Gastrocnemius medialis (tissue), 4 donors: ENCODE data around the gene ADARB1. TPM values are rescaled to one million over a fixed set of nuclear protein-coding genes. Genes with fewer than 3 reads are reported as not detected.

ENCODE experiments used
- ATAC-seq, 2 donors: fragments of 150-250 bp; one replicate each; pipeline ENCODE4 v1.9.1; 2016
- DNase-seq, 2 donors: peaks; one replicate each; pipeline ENCODE4 v3.0.0-alpha.2; 2019
- H3K27ac ChIP-seq, 4 donors: fragments of 200-600 bp; sonication (generic); 1 replicate in 1 of 4; 2 replicates in 3 of 4; pipeline ENCODE4 v1.5.1; 2016 to 2018; ENCODE audit warnings: mild to moderate bottlenecking in 2 of 4, moderate library complexity in 1 of 4
- H3K27me3 ChIP-seq, 3 donors: fragments of 200-600 bp; sonication (generic) in 2 of 3; 1 replicate in 1 of 3; 2 replicates in 2 of 3; pipeline versions ENCODE4 v1.5.1 to v1.6.0; 2016 to 2019; ENCODE audit warnings: mild to moderate bottlenecking in 1 of 3, moderate library complexity in 1 of 3
- H3K36me3 ChIP-seq, 2 donors: fragments of 200-600 bp; sonication (generic) in 1 of 2; one replicate each; pipeline ENCODE4 v1.5.1; 2017 to 2018
- H3K4me1 ChIP-seq, 2 donors: fragments of 200-600 bp; sonication (generic) in 1 of 2; one replicate each; pipeline ENCODE4 v1.5.1; 2016 to 2017; ENCODE audit warnings: mild to moderate bottlenecking in 2 of 2
- H3K4me3 ChIP-seq, 4 donors: fragments of 200-600 bp; sonication (generic) in 3 of 4; 1 replicate in 1 of 4; 2 replicates in 3 of 4; pipeline ENCODE4 v1.5.1; 2016 to 2019; ENCODE audit warnings: mild to moderate bottlenecking in 2 of 4
- H3K9me3 ChIP-seq, 3 donors: fragments of 200-600 bp; sonication (generic) in 2 of 3; 1 replicate in 1 of 3; 2 replicates in 2 of 3; pipeline ENCODE4 v1.5.1; 2016 to 2019
- POLR2A ChIP-seq, 2 donors: fragments of 450-650 bp; IDR thresholded peaks; one replicate each; pipeline ENCODE4 v1.6.1; 2017; ENCODE audit warnings: antibody characterized with exemption in 2 of 2, mild to moderate bottlenecking in 2 of 2, moderate library complexity in 2 of 2
- in situ Hi-C, 4 donors: fragments of 200-750 bp; cut with MboI; loops; one replicate each; pipeline versions ENCODE4 v1.15.0 to v1.8.0; 2017; ENCODE audit warnings: low sequenced_read_pairs in 4 of 4
- intact Hi-C: fragments of 100-400 bp; cut with DNase I; formaldehyde crosslinking; loops from one replicate; pipeline ENCODE4 v1.15.1; 2023; ENCODE audit warnings: low total_unique reads
- total RNA-seq, 4 donors: library from RNA; depleted of rRNA; stranded (reverse); fragments of >200 nt; gene quantifications; one replicate each; pipeline versions ENCODE4 v1.1.0 to v1.2.3, GENCODE V29; 2016
- TF ChIP-seq, protein P1 (sequence below), 5 experiments: fragments of 450-650 bp in 3 of 5; fragments of 200-600 bp in 2 of 5; sonication (generic) in 2 of 5; IDR thresholded peaks in 4 of 5; conservative IDR thresholded peaks in 1 of 5; 1 replicate in 4 of 5; 2 replicates in 1 of 5; pipeline ENCODE4 v1.5.1; 2016 to 2019; ENCODE audit warnings: antibody characterized with exemption in 5 of 5, mild to moderate bottlenecking in 3 of 5, moderate library complexity in 3 of 5

The ADARB1 gene
- total RNA-seq, 4 donors from 2014 or later: 5.9 to 11.5 (median 6.9) TPM

DNA sequence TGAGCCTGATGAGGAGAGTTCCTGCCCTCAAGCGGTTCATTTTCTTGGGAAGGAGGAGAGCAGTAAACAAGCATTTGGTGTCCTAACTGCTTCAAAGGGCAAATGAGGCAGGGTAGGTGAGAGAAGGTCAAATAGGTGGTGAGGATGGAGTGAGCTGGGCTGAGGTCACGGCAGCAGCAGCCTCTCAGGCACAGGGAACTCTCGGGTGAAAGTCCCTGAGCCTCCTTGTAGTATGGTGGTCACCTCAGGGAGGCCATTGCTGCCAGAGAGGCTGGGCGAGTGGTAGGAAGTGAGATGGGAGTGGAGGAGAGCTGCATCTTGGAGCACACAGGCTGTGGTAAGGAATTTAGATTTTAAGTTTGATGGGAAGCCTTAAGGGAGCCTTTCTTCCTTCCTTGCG lies 4.0 kb downstream of the ADARB1 start:
- Histone ChIP-seq H3K9me3 (no peaks in the 10 kb centered on the region), H3K27me3 (no peaks in the 10 kb centered on the region), H3K4me1 (peaks cover 16 to 26% of the 10 kb centered on the region in 2 donors), H3K4me3 (no peak overlapping the region), H3K27ac (no peak overlapping the region), H3K36me3 (peaks cover 0 to 5% of the 10 kb centered on the region in 2 donors)
- intact Hi-C loops (no loop called here), in situ Hi-C loops (loop anchor here in 1 of 4 donors (10.0 kb wide), 1 partner anchor 46 kb away; no protein-coding TSS in a partner anchor)
- DNase-seq: no peak
- no peak for ATAC-seq
- TF ChIP-seq, protein P1, sequence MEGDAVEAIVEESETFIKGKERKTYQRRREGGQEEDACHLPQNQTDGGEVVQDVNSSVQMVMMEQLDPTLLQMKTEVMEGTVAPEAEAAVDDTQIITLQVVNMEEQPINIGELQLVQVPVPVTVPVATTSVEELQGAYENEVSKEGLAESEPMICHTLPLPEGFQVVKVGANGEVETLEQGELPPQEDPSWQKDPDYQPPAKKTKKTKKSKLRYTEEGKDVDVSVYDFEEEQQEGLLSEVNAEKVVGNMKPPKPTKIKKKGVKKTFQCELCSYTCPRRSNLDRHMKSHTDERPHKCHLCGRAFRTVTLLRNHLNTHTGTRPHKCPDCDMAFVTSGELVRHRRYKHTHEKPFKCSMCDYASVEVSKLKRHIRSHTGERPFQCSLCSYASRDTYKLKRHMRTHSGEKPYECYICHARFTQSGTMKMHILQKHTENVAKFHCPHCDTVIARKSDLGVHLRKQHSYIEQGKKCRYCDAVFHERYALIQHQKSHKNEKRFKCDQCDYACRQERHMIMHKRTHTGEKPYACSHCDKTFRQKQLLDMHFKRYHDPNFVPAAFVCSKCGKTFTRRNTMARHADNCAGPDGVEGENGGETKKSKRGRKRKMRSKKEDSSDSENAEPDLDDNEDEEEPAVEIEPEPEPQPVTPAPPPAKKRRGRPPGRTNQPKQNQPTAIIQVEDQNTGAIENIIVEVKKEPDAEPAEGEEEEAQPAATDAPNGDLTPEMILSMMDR (IDR thresholded peaks at IDR 0.05 in 4 of 5, conservative IDR thresholded peaks at IDR 0.05 in 1 of 5): no peak
- no peak for TF ChIP-seq POLR2A (IDR thresholded peaks at IDR 0.05)

DNA sequence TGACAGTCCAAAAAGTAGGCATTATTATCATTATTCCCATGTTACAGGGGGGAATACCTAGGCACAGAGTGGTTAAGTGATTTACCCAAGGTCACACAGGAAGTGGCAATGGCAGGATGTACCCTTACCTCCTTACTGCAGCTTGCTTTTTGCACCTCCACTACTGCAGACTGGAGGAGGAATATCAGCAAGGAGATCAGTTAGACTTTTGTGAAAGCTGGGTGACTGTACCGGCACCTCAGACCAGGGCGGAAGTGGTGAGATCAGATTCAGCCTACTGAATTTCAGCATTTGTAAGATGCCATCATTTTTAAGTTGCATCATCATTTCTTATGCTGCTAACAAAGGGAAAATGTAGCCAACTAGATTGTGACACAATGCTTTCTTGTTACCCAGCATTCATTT lies 4.5 kb downstream of the ADARB1 start:
- Histone ChIP-seq H3K27ac (no peak overlapping the region), H3K9me3 (no peaks in the 10 kb centered on the region), H3K36me3 (peaks cover 0 to 5% of the 10 kb centered on the region in 2 donors), H3K4me3 (no peak overlapping the region), H3K4me1 (peaks cover 13 to 23% of the 10 kb centered on the region in 2 donors), H3K27me3 (no peaks in the 10 kb centered on the region)
- intact Hi-C loops (no loop called here), in situ Hi-C loops (loop anchor here in 1 of 4 donors (10.0 kb wide), 1 partner anchor 46 kb away; no protein-coding TSS in a partner anchor)
- ATAC-seq: no peak
- no peak for DNase-seq
- no peak for TF ChIP-seq POLR2A (IDR thresholded peaks at IDR 0.05)
- TF ChIP-seq, protein P1 (IDR thresholded peaks at IDR 0.05 in 4 of 5, conservative IDR thresholded peaks at IDR 0.05 in 1 of 5): no peak

DNA sequence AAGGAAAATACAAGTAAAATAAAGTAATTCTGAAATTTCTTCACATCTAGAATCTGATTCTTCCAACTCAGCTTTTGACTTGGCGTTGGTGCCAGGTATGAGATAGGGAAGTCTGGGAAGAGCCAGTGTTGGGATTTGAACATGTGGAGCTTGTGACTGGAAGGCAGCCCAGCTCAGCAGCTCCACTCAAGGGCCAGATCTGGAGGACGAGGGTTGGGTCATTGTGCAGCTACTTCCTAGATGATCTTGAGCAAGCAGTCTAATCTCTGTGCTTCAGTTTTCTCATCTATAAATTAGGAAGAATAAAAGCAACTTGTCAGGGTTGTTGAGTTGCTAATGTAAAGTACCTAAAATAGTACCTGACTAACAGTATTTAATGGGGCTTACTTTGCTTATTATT lies 5.0 kb downstream of the ADARB1 start:
- intact Hi-C loops: no loop called here
- no peaks in the 10 kb centered on the region for H3K27me3 ChIP-seq
- H3K36me3 ChIP-seq: peaks cover 0 to 5% of the 10 kb centered on the region in 2 donors
- TF ChIP-seq POLR2A (IDR thresholded peaks at IDR 0.05): no peak
- TF ChIP-seq, protein P1 (IDR thresholded peaks at IDR 0.05 in 4 of 5, conservative IDR thresholded peaks at IDR 0.05 in 1 of 5): no peak
- peaks cover 13 to 23% of the 10 kb centered on the region in 2 donors for H3K4me1 ChIP-seq
- H3K4me3 ChIP-seq: no peak overlapping the region
- in situ Hi-C loops: loop anchor here in 1 of 4 donors (10.0 kb wide), 1 partner anchor 45 kb away; no protein-coding TSS in a partner anchor
- H3K9me3 ChIP-seq: no peaks in the 10 kb centered on the region
- no peak for DNase-seq
- H3K27ac ChIP-seq: no peak overlapping the region
- ATAC-seq: no peak

DNA sequence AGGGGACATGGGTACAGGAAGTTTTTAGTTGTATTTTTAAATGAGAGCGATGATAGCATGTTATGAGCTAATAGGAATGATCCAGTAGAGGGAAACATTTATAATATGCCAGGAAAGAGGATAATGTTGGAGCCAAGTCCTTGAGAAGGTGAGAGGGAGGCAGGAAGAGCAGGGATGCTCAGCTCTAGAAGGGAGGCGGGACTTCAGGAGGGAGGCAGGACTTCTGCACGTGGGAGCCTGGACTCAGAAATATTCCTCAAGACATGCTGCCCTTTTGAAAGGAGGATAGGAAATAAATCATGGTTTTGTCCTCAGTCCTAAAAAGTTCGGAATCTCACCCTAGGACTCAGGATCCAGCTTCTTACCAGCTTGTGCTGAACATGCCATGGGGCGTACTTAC lies 5.9 kb downstream of the ADARB1 start:
- Histone ChIP-seq H3K9me3 (no peaks in the 10 kb centered on the region), H3K27me3 (no peaks in the 10 kb centered on the region), H3K4me3 (no peak overlapping the region), H3K4me1 (peaks cover 12 to 23% of the 10 kb centered on the region in 2 donors), H3K27ac (no peak overlapping the region), H3K36me3 (peaks cover 0 to 5% of the 10 kb centered on the region in 2 donors)
- no peak for TF ChIP-seq POLR2A (IDR thresholded peaks at IDR 0.05)
- TF ChIP-seq, protein P1 (IDR thresholded peaks at IDR 0.05 in 4 of 5, conservative IDR thresholded peaks at IDR 0.05 in 1 of 5): no peak
- intact Hi-C loops: no loop called here
- ATAC-seq (no peak), DNase-seq (no peak)
- in situ Hi-C loops: loop anchor here in 1 of 4 donors (5.0 kb wide), 1 partner anchor 42 kb away; no protein-coding TSS in a partner anchor
